ENCODE data around the gene NUSAP1. TPM values are rescaled to one million over a fixed set of nuclear protein-coding genes. Genes with fewer than 3 reads are reported as not detected.
A peak's percentile ranks its signal among the peaks of the same experiment; 100 is the strongest.

Gene NUSAP1
- total RNA-seq, 3 donors from 2014 or later (not counting 1 experiment from before 2014, with no cell fraction given): 5.6 to 9.4 (median 7.6) TPM

DNA sequence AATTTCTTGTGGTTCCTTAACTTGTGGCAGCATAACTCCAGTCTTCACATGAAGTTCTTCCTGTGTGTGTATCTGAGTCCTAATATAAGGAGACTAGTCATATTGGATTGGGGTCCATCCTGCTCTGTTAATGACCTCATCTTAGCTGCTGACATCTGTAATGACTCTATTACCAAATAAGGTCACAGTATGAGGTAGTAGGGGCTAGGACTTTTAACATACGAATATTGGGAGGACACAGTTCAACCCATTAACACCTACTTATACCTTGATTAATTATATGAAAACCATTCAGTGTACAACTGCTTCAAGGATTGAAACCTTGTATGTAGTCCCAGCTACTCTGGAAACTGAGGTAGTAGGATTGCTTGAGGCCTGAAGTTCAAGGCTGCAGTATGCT, 44.2 kb upstream of the NUSAP1 start:
- H3K9me3 Mint-ChIP-seq: no peaks in the 10 kb centered on the region
- no CpG with 5 or more reads among the region's 1 CpG for WGBS (ENCODE audit: insufficient coverage)
- TF ChIP-seq, protein P1, sequence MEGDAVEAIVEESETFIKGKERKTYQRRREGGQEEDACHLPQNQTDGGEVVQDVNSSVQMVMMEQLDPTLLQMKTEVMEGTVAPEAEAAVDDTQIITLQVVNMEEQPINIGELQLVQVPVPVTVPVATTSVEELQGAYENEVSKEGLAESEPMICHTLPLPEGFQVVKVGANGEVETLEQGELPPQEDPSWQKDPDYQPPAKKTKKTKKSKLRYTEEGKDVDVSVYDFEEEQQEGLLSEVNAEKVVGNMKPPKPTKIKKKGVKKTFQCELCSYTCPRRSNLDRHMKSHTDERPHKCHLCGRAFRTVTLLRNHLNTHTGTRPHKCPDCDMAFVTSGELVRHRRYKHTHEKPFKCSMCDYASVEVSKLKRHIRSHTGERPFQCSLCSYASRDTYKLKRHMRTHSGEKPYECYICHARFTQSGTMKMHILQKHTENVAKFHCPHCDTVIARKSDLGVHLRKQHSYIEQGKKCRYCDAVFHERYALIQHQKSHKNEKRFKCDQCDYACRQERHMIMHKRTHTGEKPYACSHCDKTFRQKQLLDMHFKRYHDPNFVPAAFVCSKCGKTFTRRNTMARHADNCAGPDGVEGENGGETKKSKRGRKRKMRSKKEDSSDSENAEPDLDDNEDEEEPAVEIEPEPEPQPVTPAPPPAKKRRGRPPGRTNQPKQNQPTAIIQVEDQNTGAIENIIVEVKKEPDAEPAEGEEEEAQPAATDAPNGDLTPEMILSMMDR (IDR thresholded peaks at IDR 0.05): no peak
- no peak overlapping the region for H3K4me3 Mint-ChIP-seq
- peaks cover 30% of the 10 kb centered on the region for H3K36me3 ChIP-seq (ENCODE audit: control insufficient read depth, insufficient read depth, low read length)
- no peaks in the 10 kb centered on the region for H3K27me3 ChIP-seq (ENCODE audit: control insufficient read depth, insufficient read depth, low read length)
- intact Hi-C loops (cut with micrococcal nuclease): loop anchor here (10.0 kb wide), 1 partner anchor 724 kb away; the partner anchor contains the start of genes CCDC32 and RPUSD2
- peaks cover 24% of the 10 kb centered on the region for H3K4me1 ChIP-seq (ENCODE audit: control insufficient read depth, insufficient read depth, low read length)
- DNase-seq (no peak), ATAC-seq (no peak)
- no peak overlapping the region for H3K27ac ChIP-seq (ENCODE audit: low read length)
- no peaks in the 10 kb centered on the region for H3K9me3 ChIP-seq (ENCODE audit: control insufficient read depth, insufficient read depth, low read length)
- no peaks in the 10 kb centered on the region for H3K36me3 Mint-ChIP-seq
- peaks cover 31 to 32% of the 10 kb centered on the region in 2 donors for H3K4me1 Mint-ChIP-seq
- no peaks in the 10 kb centered on the region for H3K27me3 Mint-ChIP-seq (ENCODE audit: low read depth in 2 of 2)
- peak overlapping the region in 1 of 2 donors; percentile 34 for H3K27ac Mint-ChIP-seq
- no peak overlapping the region for H3K4me3 ChIP-seq (ENCODE audit: low read length)

DNA sequence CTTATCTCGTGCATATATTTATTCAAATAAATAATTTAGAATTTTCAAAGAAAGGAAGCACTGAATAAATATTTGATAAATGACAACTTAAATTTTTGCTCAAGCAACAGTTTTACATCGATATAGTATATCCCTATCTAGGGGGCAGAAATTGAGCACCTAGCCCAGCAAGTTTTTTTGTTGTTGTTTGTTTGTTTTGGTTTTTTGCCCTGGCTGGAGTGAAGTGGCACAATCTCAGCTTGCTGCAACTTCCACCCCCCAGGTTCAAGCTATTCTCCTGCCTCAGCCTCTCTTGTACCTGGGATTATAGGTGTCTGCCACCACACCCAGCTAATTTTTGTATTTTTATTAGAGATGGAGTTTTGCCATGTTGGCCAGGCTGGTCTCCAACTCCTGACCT, 42.7 kb upstream of the NUSAP1 start:
- no peak overlapping the region for H3K27ac Mint-ChIP-seq
- no peaks in the 10 kb centered on the region for H3K36me3 Mint-ChIP-seq
- H3K27me3 Mint-ChIP-seq (ENCODE audit: low read depth in 2 of 2): no peaks in the 10 kb centered on the region
- no peaks in the 10 kb centered on the region for H3K9me3 Mint-ChIP-seq
- peaks cover 18 to 25% of the 10 kb centered on the region in 2 donors for H3K4me1 Mint-ChIP-seq
- H3K9me3 ChIP-seq (ENCODE audit: control insufficient read depth, insufficient read depth, low read length): no peaks in the 10 kb centered on the region
- WGBS (ENCODE audit: insufficient coverage): no CpG with 5 or more reads among the region's 2 CpGs
- H3K4me3 ChIP-seq (ENCODE audit: low read length): no peak overlapping the region
- peaks cover 31% of the 10 kb centered on the region for H3K36me3 ChIP-seq (ENCODE audit: control insufficient read depth, insufficient read depth, low read length)
- no peak overlapping the region for H3K27ac ChIP-seq (ENCODE audit: low read length)
- intact Hi-C loops (cut with micrococcal nuclease): loop anchor here (10.0 kb wide), 1 partner anchor 725 kb away; the partner anchor contains the start of genes CCDC32 and RPUSD2
- no peaks in the 10 kb centered on the region for H3K27me3 ChIP-seq (ENCODE audit: control insufficient read depth, insufficient read depth, low read length)
- ATAC-seq: no peak
- DNase-seq: no peak
- peaks cover 20% of the 10 kb centered on the region for H3K4me1 ChIP-seq (ENCODE audit: control insufficient read depth, insufficient read depth, low read length)
- TF ChIP-seq, protein P1 (IDR thresholded peaks at IDR 0.05): no peak
- H3K4me3 Mint-ChIP-seq: no peak overlapping the region

DNA sequence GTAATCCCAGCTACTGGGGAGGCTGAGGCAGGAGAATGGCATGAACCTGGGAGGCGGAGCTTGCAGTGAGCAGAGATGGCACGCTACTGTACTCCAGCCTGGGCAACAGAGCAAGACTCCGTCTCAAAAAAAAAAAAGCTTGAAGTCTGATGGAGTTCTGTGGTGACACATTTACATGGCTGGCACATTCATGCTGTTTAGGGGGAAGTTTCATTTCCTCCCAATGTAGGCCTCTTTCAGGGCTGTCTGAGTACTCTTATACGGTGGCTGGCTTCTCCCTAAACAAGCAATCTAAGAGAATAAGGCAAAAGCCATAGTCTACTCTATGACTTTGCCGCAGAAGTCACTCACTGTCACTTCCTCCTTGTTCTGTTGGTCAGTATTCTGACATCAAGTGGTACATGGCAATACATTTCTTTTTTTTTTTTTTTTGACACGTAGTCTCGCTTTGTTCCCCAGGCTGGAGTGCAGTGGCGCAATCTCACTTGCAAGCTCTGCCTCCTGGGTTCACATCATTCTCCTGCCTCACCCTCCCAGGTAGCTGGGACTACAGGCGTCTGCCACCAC, 41.5 kb upstream of the NUSAP1 start:
- H3K4me1 ChIP-seq (ENCODE audit: control insufficient read depth, insufficient read depth, low read length): peaks cover 14% of the 10 kb centered on the region
- H3K36me3 Mint-ChIP-seq: no peaks in the 10 kb centered on the region
- peak; percentile 47 to 63 (median 47) for ATAC-seq

More for the DNA sequence above, 41.5 kb upstream of the NUSAP1 start:
- Histone ChIP-seq H3K27ac (ENCODE audit: low read length) (peak overlapping the region; percentile 54), H3K4me3 (ENCODE audit: low read length) (no peak overlapping the region), H3K27me3 (ENCODE audit: control insufficient read depth, insufficient read depth, low read length) (no peaks in the 10 kb centered on the region), H3K9me3 (ENCODE audit: control insufficient read depth, insufficient read depth, low read length) (no peaks in the 10 kb centered on the region), H3K36me3 (ENCODE audit: control insufficient read depth, insufficient read depth, low read length) (peaks cover 27% of the 10 kb centered on the region)
- no peaks in the 10 kb centered on the region for H3K27me3 Mint-ChIP-seq (ENCODE audit: low read depth in 2 of 2)
- peak in 1 of 2 donors; percentile 11 for DNase-seq
- H3K9me3 Mint-ChIP-seq: no peaks in the 10 kb centered on the region
- peaks cover 8 to 18% of the 10 kb centered on the region in 2 donors for H3K4me1 Mint-ChIP-seq
- H3K27ac Mint-ChIP-seq: peak overlapping the region; percentile 24 to 53
- 56% methylated on average over 7 of the region's 9 CpGs for WGBS (ENCODE audit: insufficient coverage)
- TF ChIP-seq, protein P1 (IDR thresholded peaks at IDR 0.05): no peak
- intact Hi-C loops (cut with micrococcal nuclease): no loop called here
- no peak overlapping the region for H3K4me3 Mint-ChIP-seq
